HEK293T (cell line): ENCODE data around the gene COMTD1.

ENCODE experiments used
- ARNT ChIP-seq: fragments of 450-650 bp; IDR thresholded peaks from 2 replicates; pipeline ENCODE4 v1.6.1; 2017; ENCODE audit warnings: mild to moderate bottlenecking
- BHLHE40 ChIP-seq: fragments of 450-650 bp; IDR thresholded peaks from 2 replicates; pipeline ENCODE4 v1.6.1; 2016; ENCODE audit warnings: mild to moderate bottlenecking, moderate library complexity, borderline replicate concordance
- ELF4 ChIP-seq: fragments of 450-650 bp; IDR thresholded peaks from 2 replicates; pipeline ENCODE4 v1.6.1; 2017; ENCODE audit warnings: antibody characterized with exemption
- FOXA1 ChIP-seq: fragments of 450-650 bp; IDR thresholded peaks from 2 replicates; pipeline ENCODE4 v1.6.1; 2016; ENCODE audit warnings: mild to moderate bottlenecking
- FOXM1 ChIP-seq: fragments of 450-650 bp; IDR thresholded peaks from 2 replicates; pipeline ENCODE4 v1.6.1; 2017; ENCODE audit warnings: mild to moderate bottlenecking, borderline replicate concordance
- HDGF ChIP-seq: fragments of 450-650 bp; IDR thresholded peaks from 2 replicates; pipeline ENCODE4 v1.6.1; 2017; ENCODE audit warnings: antibody characterized with exemption, borderline replicate concordance
- L3MBTL2 ChIP-seq: fragments of 450-650 bp; conservative IDR thresholded peaks from 2 replicates; pipeline ENCODE4 v1.6.1; 2016; ENCODE audit warnings: mild to moderate bottlenecking
- LEF1 ChIP-seq: fragments of 450-650 bp; IDR thresholded peaks from 2 replicates; pipeline ENCODE4 v1.6.1; 2017; ENCODE audit warnings: mild to moderate bottlenecking, borderline replicate concordance
- NFRKB ChIP-seq: fragments of 450-650 bp; IDR thresholded peaks from 2 replicates; pipeline ENCODE4 v1.6.1; 2016; ENCODE audit warnings: mild to moderate bottlenecking, moderate library complexity
- SP1 ChIP-seq: fragments of 450-650 bp; IDR thresholded peaks from 2 replicates; pipeline ENCODE4 v1.6.1; 2017
- SUZ12 ChIP-seq: fragments of 450-650 bp; IDR thresholded peaks from 2 replicates; pipeline ENCODE4 v1.6.1; 2016; ENCODE audit warnings: mild to moderate bottlenecking
- TARDBP ChIP-seq: fragments of 450-650 bp; IDR thresholded peaks from 2 replicates; pipeline ENCODE4 v1.6.1; 2016
- ZNF384 ChIP-seq: fragments of 450-650 bp; IDR thresholded peaks from 2 replicates; pipeline ENCODE4 v1.6.1; 2016
- TF ChIP-seq, protein P1 (sequence below): fragments of 450-650 bp; IDR thresholded peaks from 2 replicates; pipeline ENCODE4 v1.6.1; 2016

DNA sequence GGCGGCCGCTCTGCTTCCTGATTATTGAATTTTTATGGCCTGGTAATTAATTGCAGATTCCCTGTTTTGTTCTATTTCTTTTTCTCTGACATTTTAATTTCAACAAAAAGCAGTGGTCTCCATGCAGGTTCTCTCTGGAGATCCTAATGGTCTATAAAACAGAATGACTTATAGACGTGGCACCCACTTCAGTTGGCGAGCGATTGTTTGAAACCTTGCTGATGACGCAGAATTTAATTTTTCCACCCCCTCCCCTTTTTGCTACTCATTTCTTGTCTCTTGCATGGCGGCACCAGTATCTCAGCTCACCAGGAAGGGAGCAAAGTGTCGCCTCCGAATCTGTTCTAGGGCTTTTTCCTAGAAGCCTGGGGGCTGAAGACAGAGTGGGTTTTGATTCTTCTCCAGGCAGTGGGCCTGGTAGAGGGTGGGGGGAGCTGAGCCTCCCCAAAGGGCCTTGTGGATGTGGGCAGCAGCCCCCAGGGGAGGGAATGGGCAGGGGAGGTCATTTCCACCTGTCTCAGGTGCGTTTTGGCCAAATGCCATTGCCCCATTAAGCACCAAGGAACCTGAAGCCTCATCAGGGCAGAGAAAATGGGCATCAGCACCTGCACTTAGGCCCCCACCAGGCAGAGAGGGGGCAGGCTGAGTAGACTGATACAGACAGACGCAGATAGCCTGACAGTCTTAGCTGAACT is 3.5 kb upstream of the COMTD1 start:
- no peak for TF ChIP-seq L3MBTL2
- TF ChIP-seq FOXA1: no peak
- TF ChIP-seq, protein P1, sequence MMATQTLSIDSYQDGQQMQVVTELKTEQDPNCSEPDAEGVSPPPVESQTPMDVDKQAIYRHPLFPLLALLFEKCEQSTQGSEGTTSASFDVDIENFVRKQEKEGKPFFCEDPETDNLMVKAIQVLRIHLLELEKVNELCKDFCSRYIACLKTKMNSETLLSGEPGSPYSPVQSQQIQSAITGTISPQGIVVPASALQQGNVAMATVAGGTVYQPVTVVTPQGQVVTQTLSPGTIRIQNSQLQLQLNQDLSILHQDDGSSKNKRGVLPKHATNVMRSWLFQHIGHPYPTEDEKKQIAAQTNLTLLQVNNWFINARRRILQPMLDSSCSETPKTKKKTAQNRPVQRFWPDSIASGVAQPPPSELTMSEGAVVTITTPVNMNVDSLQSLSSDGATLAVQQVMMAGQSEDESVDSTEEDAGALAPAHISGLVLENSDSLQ: no peak
- TF ChIP-seq HDGF: no peak
- TF ChIP-seq SP1: no peak
- no peak for TF ChIP-seq ZNF384
- TF ChIP-seq FOXM1: no peak
- no peak for TF ChIP-seq SUZ12
- TF ChIP-seq ARNT: no peak
- TF ChIP-seq TARDBP: no peak
- no peak for TF ChIP-seq ELF4
- no peak for TF ChIP-seq BHLHE40
- no peak for TF ChIP-seq LEF1
- TF ChIP-seq NFRKB: no peak
